HG03175 (cell line): ENCODE data around the gene CCNL1.
"Not testable (repeated sequence)": the region's sequence is repeated elsewhere in the genome, so short reads cannot be mapped to it uniquely, and the experiment has no call there.

Experiments
- ATAC-seq: cut with Tn5 transposase; IDR thresholded peaks from one replicate; pipeline ENCODE4 v1.9.1; 2021; ENCODE audit warnings: mild to moderate bottlenecking, moderate library complexity; ENCODE audit not compliant: unreplicated experiment

The CCNL1 gene

GRCh38 chr3:157172746-157173145 lies 12.8 kb upstream of the CCNL1 start:
- ATAC-seq, result no peak

- no peak for ATAC-seq
Observed at GRCh38 chr3:157170861-157171260, 10.9 kb upstream of the CCNL1 start.

GRCh38 chr3:157167371-157168042 lies 7.6 kb upstream of the CCNL1 start:
- no peak for ATAC-seq

- ATAC-seq, result peak; percentile 86
Observed at GRCh38 chr3:157166561-157166960, 6.6 kb upstream of the CCNL1 start.

GRCh38 chr3:157166115-157166514 lies 6.2 kb upstream of the CCNL1 start:
- peak; percentile 3 for ATAC-seq

GRCh38 chr3:157163217-157163953 lies 3.4 kb upstream of the CCNL1 start:
- ATAC-seq, result no peak

- not testable (repeated sequence) for ATAC-seq
Observed at GRCh38 chr3:157162620-157163019, 2.7 kb upstream of the CCNL1 start.

- peak; percentile 28 for ATAC-seq
Observed at GRCh38 chr3:157160658-157161424, 894 bp upstream of the CCNL1 start.

GRCh38 chr3:157159037-157159761 lies 748 bp downstream of the CCNL1 start:
- peak; percentile 50 for ATAC-seq

GRCh38 chr3:157157836-157158235 lies 2.1 kb downstream of the CCNL1 start:
- ATAC-seq, result no peak

GRCh38 chr3:157156837-157157635 lies 2.9 kb downstream of the CCNL1 start:
- no peak for ATAC-seq

- ATAC-seq, result no peak
Observed at GRCh38 chr3:157155591-157155990, 4.4 kb downstream of the CCNL1 start.

GRCh38 chr3:157154563-157155330 lies 5.2 kb downstream of the CCNL1 start:
- no peak for ATAC-seq

GRCh38 chr3:157152930-157153329 lies 7.0 kb downstream of the CCNL1 start:
- no peak for ATAC-seq

- no peak for ATAC-seq
Observed at GRCh38 chr3:157152438-157152837, 7.5 kb downstream of the CCNL1 start.

GRCh38 chr3:157151627-157152026 lies 8.3 kb downstream of the CCNL1 start:
- no peak for ATAC-seq

GRCh38 chr3:157151151-157151550 lies 8.8 kb downstream of the CCNL1 start:
- ATAC-seq, result no peak

- ATAC-seq, result no peak
Observed at GRCh38 chr3:157149136-157149696, 10.7 kb downstream of the CCNL1 start.

GRCh38 chr3:157148196-157148889 lies 11.6 kb downstream of the CCNL1 start:
- ATAC-seq, result no peak
